GM19240 (cell line): ENCODE measurements around the gene DIS3L2.
"Not testable (repeated sequence)": the region's sequence is repeated elsewhere in the genome, so short reads cannot be mapped to it uniquely, and the experiment has no call there.

Source experiments
- DNase-seq: peaks from one replicate; pipeline ENCODE4 v3.0.0; 2011; ENCODE audit warnings: low spot score; ENCODE audit not compliant: insufficient read length

The DIS3L2 gene

DNA sequence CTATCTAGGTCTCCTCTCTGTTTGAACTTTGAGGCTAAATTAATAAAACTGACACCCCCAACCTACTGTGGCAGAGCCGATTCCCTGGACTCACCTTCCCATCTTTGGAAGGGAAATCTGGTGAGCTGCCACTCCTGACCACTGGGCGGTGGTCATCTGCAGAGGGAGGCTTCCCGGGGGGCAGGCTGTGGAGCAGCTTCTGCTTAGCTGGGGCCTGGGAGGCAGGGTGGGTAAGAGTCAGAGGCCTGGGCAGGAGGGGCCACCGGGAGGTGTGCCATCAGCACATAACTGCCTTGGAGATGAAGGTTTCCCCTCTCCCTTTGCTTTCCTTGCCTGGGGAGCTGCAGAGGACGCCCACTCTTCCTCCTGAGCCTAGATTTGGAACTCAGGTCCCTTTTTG, 33.0 kb upstream of the DIS3L2 start:
- no peak for DNase-seq

GRCh38 chr2:231928901-231929725, 32.4 kb upstream of the DIS3L2 start:
- no peak for DNase-seq

DNA sequence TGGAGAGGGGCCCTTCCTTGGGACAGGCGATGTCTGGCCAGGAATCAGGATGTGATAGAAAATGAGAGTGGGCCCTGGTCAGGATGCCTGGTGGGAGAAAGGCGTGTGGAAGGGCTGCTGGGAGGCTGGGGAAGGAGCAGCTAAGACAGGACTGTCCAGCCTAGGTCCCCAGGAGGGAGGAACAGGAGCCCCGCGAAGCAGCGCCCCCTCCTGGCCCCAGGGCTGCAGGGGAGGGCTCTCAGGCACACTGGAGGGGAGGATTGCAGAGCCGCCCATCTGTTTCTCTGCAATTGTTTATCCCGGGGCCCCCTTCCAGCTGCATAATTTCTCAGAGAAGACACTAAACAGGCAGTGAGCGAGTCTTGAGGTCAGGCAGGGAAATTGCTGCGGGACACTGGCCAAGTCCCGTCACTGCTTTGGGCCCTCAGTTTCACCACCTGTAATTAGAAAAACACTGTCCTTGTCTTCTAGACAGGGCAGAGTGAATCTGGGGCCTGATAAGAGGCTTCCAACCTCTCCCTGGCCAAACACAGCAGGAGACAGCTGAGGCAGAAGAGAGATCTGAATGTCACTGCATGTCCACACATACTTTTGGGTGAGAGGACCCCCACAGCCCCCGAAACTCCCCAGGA, 31.4 kb upstream of the DIS3L2 start:
- no peak for DNase-seq

DNA sequence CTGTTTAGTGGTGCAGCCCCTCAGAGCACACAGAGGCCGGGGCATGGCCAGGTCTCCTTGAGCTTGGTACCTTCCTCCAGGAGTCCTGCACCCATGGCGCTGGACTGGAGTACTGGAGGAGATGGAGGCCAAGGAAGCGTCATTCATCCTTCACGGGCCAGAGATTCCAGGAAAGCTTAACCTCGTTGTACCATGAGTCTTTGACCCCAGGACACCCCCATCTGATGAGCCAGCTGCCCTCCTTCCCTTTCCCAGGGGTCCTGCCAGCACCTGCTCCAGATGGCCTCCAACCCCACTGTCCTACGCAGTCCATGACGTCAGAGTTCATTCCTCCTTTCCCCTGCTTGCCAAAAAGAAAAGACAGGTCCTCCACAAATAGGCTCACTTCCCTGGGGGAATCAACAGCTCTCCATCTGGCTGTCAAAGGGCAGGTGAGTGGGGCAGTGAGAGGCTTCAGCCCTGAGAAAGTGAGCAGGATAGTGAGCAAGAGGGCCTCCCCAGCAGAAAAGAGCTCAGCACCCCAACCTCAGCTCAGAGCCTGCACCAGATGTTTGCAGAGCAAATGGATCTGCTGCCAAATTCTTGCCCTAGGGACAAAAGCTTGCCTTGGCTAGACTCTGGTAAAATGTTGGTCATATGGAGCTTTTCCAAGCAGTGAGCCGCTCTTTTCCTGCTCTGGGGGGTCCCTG, 30.8 kb upstream of the DIS3L2 start:
- DNase-seq = no peak

- DNase-seq = no peak
Measured at GRCh38 chr2:231931481-231931915, 30.0 kb upstream of the DIS3L2 start.

GRCh38 chr2:231932711-231932970, 28.9 kb upstream of the DIS3L2 start:
- no peak for DNase-seq

GRCh38 chr2:231932985-231933915, 28.3 kb upstream of the DIS3L2 start:
- no peak for DNase-seq

GRCh38 chr2:231933916-231934401, 27.6 kb upstream of the DIS3L2 start:
- DNase-seq = no peak

GRCh38 chr2:231934441-231935206, 26.9 kb upstream of the DIS3L2 start:
- no peak for DNase-seq

GRCh38 chr2:231935207-231935524, 26.3 kb upstream of the DIS3L2 start:
- DNase-seq = no peak

DNA sequence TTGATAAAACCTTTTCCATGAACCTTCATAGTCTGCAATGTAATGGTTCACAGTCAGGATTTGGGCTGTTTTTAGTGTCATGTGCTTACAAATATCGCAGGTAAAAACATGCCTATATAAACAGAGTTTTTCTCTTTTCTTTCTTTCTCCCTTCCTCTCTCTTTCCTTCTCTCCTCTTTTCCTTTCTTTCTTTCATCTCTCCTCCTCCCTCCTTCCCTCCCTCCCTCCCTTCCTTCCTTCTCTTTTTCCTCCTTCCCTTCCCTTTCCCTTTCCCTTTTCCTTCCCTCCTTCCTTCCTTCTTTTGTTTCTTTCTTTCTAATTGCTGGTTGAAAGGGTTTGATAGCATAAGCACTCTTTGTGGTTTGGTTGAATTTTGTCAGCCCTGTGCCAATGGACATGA, 25.7 kb upstream of the DIS3L2 start:
- DNase-seq = no peak

DNA sequence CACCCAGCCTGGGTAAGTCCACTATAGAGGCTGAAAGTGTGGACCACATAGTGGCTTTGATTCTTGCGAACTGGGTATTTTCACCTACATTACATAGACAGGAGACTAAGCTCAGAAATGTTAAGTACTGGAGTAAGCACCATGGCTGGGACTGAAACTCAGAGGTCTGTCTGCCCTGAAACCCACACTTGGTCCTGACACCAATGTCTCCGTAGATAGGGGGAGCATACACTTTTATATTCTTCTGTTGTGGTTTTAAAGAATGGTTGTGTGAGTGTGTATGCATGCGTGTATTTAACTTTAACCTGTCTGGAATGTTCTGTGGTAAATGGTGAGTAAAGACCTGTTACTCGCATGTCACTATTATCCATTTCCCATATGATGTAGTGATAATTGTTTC, 25.0 kb upstream of the DIS3L2 start:
- no peak for DNase-seq

DNA sequence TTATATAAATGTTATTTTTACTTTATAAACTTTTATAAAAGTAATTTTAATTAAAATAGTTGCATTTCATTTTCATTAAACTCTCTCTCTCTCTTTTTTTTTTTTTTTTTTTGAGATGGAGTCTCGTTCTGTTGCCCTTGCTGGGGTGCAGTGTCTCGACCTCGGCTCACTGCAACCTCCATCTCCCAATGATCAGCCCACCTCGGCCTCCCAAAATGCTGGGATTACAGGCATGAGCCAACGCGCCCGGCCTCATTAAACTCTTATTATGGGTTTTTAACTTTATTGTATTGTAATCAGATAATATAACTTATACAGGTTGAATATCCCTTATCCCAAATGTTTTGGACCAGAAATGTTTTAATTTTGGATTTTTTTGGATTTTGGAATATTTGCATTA, 24.5 kb upstream of the DIS3L2 start:
- no peak for DNase-seq

DNA sequence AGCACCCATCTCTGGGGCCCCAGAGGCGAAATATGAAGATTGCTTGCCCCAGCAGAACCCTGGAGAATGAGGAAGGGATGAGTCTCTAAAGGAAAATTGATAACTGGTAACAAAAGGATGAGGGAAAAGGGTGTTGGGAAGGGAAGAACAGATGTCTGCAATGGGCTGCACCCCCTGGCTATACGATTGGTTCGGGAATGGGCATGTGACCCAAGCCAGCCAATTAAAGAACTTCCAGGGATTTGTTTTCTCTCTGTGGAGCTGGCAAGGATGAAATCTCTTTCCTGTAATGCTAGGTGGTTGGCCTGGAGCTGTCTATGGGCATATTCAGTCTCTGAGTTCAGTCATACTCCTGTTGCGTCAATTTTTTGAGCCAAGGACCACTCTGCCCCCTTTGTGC, 22.5 kb upstream of the DIS3L2 start:
- DNase-seq = no peak

- no peak for DNase-seq
Measured at GRCh38 chr2:231940795-231941194, 20.7 kb upstream of the DIS3L2 start.

DNA sequence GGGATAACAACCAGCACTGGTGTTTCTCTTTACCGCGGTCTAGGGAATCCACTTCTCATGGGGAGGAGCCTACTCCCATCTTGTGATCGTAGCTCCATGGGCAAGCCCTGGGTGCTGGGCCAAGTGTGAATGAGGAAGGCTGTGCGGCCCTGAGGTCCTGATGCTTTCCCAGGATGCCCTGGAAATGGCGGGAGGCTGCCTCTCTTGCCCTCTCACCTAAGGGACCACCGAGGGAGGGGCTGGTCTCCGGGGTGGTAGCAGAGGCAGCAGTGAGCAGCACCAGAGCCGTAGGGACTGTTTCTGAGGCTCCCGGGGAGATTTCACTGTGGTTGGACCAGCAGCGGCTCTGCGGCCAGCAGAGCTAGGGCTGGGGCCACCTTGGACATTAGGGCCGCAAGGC, 19.8 kb upstream of the DIS3L2 start:
- no peak for DNase-seq

- DNase-seq = no peak
Measured at GRCh38 chr2:231942180-231942579, 19.3 kb upstream of the DIS3L2 start.

GRCh38 chr2:231946241-231946814, 15.2 kb upstream of the DIS3L2 start:
- DNase-seq = no peak

- not testable (repeated sequence) for DNase-seq
Measured at GRCh38 chr2:231947112-231947511, 14.4 kb upstream of the DIS3L2 start.

- no peak for DNase-seq
Measured at GRCh38 chr2:231947694-231948093, 13.8 kb upstream of the DIS3L2 start.
